Measurements from ENCODE around the gene PIEZO2. TPM values are rescaled to one million over a fixed set of nuclear protein-coding genes. Genes with fewer than 3 reads are reported as not detected.

The PIEZO2 gene
- total RNA-seq, 1 experiment from 2014 or later = 10.7 TPM

DNA sequence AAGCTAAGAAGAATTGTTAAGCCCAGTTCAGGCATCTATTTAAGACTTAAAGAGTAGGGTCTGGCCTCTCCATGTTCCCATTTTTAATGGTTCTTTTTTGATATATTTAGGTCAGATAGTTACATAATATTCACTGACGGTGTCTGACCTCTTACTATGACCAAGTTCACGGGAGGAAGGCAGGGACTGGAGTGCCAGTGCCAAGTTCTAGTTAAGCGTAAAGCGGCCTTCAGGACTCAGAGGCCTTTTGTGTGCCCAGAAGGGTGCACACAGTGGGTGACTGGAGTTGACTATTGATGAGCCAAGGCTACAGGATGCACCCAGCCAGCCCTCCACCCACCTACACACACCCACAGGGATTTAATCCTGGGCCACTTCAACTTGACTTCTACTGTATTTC is 290.9 kb downstream of the PIEZO2 start:
- ChIA-PET CTCF (no interaction called here), POLR2A (no interaction called here)
- H3K4me1 Mint-ChIP-seq = peaks cover 36% of the 10 kb centered on the region
- ATAC-seq = no peak
- no peak overlapping the region for H3K27ac Mint-ChIP-seq
- H3K27me3 Mint-ChIP-seq (ENCODE audit: low read depth) = no peaks in the 10 kb centered on the region
- H3K4me3 Mint-ChIP-seq = no peak overlapping the region
- H3K9me3 Mint-ChIP-seq = peaks cover 4% of the 10 kb centered on the region; the same call in 1 of the 2 replicates
- no peak for DNase-seq (ENCODE audit: low spot score)
- TF ChIP-seq CREM (CRISPR knock-in tag; IDR thresholded peaks at IDR 0.05) (no peak), GRHL2 (CRISPR knock-in tag; IDR thresholded peaks at IDR 0.05; ENCODE audit: insufficient replicate concordance, severe bottlenecking) (no peak), ZNF232 (CRISPR knock-in tag; IDR thresholded peaks at IDR 0.05) (no peak), RELA (CRISPR knock-in tag; IDR thresholded peaks at IDR 0.05; ENCODE audit: borderline replicate concordance) (no peak), ATF1 (CRISPR knock-in tag; IDR thresholded peaks at IDR 0.05) (no peak), TEAD1 (CRISPR knock-in tag; IDR thresholded peaks at IDR 0.05) (no peak), NFYB (CRISPR knock-in tag; conservative IDR thresholded peaks at IDR 0.05; ENCODE audit: low read depth) (no peak), TP53 (CRISPR knock-in tag; IDR thresholded peaks at IDR 0.05) (no peak), ZNF263 (CRISPR knock-in tag; IDR thresholded peaks at IDR 0.05; ENCODE audit: low read depth) (no peak), ETV6 (CRISPR knock-in tag; IDR thresholded peaks at IDR 0.05) (no peak), ZNF219 (CRISPR knock-in tag; IDR thresholded peaks at IDR 0.05; ENCODE audit: borderline replicate concordance) (no peak), NFATC4 (CRISPR knock-in tag; IDR thresholded peaks at IDR 0.05) (no peak), GABPB1 (CRISPR knock-in tag; IDR thresholded peaks at IDR 0.05) (no peak)
- TF ChIP-seq, protein P1, sequence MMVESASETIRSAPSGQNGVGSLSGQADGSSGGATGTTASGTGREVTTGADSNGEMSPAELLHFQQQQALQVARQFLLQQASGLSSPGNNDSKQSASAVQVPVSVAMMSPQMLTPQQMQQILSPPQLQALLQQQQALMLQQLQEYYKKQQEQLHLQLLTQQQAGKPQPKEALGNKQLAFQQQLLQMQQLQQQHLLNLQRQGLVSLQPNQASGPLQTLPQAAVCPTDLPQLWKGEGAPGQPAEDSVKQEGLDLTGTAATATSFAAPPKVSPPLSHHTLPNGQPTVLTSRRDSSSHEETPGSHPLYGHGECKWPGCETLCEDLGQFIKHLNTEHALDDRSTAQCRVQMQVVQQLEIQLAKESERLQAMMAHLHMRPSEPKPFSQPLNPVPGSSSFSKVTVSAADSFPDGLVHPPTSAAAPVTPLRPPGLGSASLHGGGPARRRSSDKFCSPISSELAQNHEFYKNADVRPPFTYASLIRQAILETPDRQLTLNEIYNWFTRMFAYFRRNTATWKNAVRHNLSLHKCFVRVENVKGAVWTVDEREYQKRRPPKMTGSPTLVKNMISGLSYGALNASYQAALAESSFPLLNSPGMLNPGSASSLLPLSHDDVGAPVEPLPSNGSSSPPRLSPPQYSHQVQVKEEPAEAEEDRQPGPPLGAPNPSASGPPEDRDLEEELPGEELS (CRISPR knock-in tag; IDR thresholded peaks at IDR 0.05) = no peak
- no peaks in the 10 kb centered on the region for H3K36me3 Mint-ChIP-seq

DNA sequence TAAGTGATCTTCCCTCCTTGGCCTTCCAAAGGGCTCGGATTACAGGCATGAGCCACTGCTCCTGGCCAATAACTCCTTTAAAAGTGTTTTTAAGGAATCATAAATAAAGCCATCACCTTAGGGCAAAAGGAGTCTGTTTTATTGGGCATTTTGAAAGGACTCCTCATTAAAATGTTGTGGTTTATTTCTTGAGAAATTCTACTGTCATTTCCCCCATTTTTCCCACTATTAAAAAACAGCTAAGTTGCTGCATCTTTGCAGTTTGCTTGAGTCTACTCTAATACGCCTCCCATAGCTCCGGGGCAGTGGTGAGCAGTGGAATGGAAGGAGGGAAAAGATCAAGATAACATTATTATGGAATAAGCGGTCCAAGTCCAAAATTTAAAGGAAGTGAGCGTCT is 293.2 kb downstream of the PIEZO2 start:
- H3K9me3 Mint-ChIP-seq = peaks cover 4% of the 10 kb centered on the region; the same call in 1 of the 2 replicates
- no peak for DNase-seq (ENCODE audit: low spot score)
- no peak overlapping the region for H3K4me3 Mint-ChIP-seq
- no peaks in the 10 kb centered on the region for H3K27me3 Mint-ChIP-seq (ENCODE audit: low read depth)
- no peaks in the 10 kb centered on the region for H3K36me3 Mint-ChIP-seq
- H3K27ac Mint-ChIP-seq = no peak overlapping the region
- ChIA-PET CTCF (interaction anchor here (1.2 kb wide), 1 partner anchor 454 kb away, joined by 4 read pairs; no protein-coding TSS in a partner anchor), POLR2A (no interaction called here)
- ATAC-seq = no peak
- H3K4me1 Mint-ChIP-seq = peaks cover 50% of the 10 kb centered on the region
- TF ChIP-seq IRF2 (CRISPR knock-in tag; IDR thresholded peaks at IDR 0.05; ENCODE audit: borderline replicate concordance, low read depth) (no peak), ESRRA (CRISPR knock-in tag; IDR thresholded peaks at IDR 0.05; ENCODE audit: borderline replicate concordance) (no peak), RORB (CRISPR knock-in tag; IDR thresholded peaks at IDR 0.05) (no peak), KAT7 (CRISPR knock-in tag; IDR thresholded peaks at IDR 0.05; ENCODE audit: borderline replicate concordance) (no peak), MXD4 (CRISPR knock-in tag; IDR thresholded peaks at IDR 0.05; ENCODE audit: borderline replicate concordance) (no peak), ZNF317 (CRISPR knock-in tag; IDR thresholded peaks at IDR 0.05; ENCODE audit: borderline replicate concordance, low read depth) (no peak)
- TF ChIP-seq, protein P2, sequence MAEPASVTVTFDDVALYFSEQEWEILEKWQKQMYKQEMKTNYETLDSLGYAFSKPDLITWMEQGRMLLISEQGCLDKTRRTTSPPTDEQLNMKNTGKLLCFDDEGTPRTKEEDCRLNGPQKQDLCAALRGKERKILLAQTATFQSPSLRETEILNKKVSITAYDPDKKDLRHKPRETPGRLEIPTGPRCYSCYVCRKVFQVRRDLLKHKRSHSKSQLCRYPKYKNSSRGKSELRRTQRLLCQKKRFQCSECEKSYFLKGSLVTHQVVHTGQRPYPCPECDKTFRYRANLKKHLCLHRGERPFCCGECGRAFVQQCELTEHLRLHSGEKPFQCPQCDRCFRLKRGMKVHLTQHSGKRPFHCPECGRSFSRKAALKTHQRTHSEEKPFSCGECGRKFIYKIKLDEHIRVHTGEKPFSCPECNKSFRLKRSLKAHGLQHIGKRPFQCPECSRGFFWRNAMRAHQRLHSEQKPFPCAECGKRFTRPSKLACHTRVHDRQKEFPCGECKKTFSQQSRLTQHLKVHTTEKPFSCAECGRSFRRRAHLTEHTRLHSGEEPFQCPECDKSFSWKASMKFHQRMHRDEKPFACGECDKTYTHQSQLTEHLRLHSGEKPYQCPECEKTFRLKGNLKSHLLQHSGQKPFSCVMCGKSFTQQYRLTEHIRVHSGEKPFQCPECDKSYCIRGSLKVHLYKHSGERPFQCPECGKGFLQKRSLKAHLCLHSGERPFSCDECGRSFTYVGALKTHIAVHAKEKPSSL (CRISPR knock-in tag; conservative IDR thresholded peaks at IDR 0.05) = no peak
- TF ChIP-seq, protein P3, sequence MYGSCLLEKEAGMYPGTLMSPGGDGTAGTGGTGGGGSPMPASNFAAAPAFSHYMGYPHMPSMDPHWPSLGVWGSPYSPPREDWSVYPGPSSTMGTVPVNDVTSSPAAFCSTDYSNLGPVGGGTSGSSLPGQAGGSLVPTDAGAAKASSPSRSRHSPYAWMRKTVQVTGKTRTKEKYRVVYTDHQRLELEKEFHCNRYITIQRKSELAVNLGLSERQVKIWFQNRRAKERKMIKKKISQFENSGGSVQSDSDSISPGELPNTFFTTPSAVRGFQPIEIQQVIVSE (CRISPR knock-in tag; IDR thresholded peaks at IDR 0.05; ENCODE audit: borderline replicate concordance) = no peak
- TF ChIP-seq, protein P4, sequence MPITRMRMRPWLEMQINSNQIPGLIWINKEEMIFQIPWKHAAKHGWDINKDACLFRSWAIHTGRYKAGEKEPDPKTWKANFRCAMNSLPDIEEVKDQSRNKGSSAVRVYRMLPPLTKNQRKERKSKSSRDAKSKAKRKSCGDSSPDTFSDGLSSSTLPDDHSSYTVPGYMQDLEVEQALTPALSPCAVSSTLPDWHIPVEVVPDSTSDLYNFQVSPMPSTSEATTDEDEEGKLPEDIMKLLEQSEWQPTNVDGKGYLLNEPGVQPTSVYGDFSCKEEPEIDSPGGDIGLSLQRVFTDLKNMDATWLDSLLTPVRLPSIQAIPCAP (CRISPR knock-in tag; IDR thresholded peaks at IDR 0.05) = no peak
- TF ChIP-seq, protein P5, sequence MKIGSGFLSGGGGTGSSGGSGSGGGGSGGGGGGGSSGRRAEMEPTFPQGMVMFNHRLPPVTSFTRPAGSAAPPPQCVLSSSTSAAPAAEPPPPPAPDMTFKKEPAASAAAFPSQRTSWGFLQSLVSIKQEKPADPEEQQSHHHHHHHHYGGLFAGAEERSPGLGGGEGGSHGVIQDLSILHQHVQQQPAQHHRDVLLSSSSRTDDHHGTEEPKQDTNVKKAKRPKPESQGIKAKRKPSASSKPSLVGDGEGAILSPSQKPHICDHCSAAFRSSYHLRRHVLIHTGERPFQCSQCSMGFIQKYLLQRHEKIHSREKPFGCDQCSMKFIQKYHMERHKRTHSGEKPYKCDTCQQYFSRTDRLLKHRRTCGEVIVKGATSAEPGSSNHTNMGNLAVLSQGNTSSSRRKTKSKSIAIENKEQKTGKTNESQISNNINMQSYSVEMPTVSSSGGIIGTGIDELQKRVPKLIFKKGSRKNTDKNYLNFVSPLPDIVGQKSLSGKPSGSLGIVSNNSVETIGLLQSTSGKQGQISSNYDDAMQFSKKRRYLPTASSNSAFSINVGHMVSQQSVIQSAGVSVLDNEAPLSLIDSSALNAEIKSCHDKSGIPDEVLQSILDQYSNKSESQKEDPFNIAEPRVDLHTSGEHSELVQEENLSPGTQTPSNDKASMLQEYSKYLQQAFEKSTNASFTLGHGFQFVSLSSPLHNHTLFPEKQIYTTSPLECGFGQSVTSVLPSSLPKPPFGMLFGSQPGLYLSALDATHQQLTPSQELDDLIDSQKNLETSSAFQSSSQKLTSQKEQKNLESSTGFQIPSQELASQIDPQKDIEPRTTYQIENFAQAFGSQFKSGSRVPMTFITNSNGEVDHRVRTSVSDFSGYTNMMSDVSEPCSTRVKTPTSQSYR (CRISPR knock-in tag; IDR thresholded peaks at IDR 0.05) = no peak
- TF ChIP-seq, protein P1 (CRISPR knock-in tag; IDR thresholded peaks at IDR 0.05) = no peak
- TF ChIP-seq, protein P6, sequence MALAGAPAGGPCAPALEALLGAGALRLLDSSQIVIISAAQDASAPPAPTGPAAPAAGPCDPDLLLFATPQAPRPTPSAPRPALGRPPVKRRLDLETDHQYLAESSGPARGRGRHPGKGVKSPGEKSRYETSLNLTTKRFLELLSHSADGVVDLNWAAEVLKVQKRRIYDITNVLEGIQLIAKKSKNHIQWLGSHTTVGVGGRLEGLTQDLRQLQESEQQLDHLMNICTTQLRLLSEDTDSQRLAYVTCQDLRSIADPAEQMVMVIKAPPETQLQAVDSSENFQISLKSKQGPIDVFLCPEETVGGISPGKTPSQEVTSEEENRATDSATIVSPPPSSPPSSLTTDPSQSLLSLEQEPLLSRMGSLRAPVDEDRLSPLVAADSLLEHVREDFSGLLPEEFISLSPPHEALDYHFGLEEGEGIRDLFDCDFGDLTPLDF (CRISPR knock-in tag; IDR thresholded peaks at IDR 0.05) = no peak
